ENCODE measurements around the gene ABL1.

Gene ABL1

DNA sequence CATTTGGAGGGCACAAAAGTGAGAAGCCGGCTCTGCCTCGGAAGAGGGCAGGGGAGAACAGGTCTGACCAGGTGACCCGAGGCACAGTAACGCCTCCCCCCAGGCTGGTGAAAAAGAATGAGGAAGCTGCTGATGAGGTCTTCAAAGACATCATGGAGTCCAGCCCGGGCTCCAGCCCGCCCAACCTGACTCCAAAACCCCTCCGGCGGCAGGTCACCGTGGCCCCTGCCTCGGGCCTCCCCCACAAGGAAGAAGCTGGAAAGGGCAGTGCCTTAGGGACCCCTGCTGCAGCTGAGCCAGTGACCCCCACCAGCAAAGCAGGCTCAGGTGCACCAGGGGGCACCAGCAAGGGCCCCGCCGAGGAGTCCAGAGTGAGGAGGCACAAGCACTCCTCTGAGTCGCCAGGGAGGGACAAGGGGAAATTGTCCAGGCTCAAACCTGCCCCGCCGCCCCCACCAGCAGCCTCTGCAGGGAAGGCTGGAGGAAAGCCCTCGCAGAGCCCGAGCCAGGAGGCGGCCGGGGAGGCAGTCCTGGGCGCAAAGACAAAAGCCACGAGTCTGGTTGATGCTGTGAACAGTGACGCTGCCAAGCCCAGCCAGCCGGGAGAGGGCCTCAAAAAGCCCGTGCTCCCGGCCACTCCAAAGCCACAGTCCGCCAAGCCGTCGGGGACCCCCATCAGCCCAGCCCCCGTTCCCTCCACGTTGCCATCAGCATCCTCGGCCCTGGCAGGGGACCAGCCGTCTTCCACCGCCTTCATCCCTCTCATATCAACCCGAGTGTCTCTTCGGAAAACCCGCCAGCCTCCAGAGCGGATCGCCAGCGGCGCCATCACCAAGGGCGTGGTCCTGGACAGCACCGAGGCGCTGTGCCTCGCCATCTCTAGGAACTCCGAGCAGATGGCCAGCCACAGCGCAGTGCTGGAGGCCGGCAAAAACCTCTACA is 49.8 kb downstream of the ABL1 start:
- no peak overlapping the region for H3K4me3 ChIP-seq (ENCODE audit: low read depth, low read length)
- no peak for DNase-seq (ENCODE audit: low read depth)

DNA sequence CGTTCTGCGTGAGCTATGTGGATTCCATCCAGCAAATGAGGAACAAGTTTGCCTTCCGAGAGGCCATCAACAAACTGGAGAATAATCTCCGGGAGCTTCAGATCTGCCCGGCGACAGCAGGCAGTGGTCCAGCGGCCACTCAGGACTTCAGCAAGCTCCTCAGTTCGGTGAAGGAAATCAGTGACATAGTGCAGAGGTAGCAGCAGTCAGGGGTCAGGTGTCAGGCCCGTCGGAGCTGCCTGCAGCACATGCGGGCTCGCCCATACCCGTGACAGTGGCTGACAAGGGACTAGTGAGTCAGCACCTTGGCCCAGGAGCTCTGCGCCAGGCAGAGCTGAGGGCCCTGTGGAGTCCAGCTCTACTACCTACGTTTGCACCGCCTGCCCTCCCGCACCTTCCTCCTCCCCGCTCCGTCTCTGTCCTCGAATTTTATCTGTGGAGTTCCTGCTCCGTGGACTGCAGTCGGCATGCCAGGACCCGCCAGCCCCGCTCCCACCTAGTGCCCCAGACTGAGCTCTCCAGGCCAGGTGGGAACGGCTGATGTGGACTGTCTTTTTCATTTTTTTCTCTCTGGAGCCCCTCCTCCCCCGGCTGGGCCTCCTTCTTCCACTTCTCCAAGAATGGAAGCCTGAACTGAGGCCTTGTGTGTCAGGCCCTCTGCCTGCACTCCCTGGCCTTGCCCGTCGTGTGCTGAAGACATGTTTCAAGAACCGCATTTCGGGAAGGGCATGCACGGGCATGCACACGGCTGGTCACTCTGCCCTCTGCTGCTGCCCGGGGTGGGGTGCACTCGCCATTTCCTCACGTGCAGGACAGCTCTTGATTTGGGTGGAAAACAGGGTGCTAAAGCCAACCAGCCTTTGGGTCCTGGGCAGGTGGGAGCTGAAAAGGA is 50.7 kb downstream of the ABL1 start:
- H3K4me3 ChIP-seq (ENCODE audit: low read depth, low read length) = no peak overlapping the region

DNA sequence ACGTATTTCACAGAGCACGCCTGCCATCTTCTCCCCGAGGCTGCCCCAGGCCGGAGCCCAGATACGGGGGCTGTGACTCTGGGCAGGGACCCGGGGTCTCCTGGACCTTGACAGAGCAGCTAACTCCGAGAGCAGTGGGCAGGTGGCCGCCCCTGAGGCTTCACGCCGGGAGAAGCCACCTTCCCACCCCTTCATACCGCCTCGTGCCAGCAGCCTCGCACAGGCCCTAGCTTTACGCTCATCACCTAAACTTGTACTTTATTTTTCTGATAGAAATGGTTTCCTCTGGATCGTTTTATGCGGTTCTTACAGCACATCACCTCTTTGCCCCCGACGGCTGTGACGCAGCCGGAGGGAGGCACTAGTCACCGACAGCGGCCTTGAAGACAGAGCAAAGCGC is 51.9 kb downstream of the ABL1 start:
- DNase-seq (ENCODE audit: low read depth) = no peak
- no peak overlapping the region for H3K4me3 ChIP-seq (ENCODE audit: low read depth, low read length)

More for the DNA sequence above, 50.7 kb downstream of the ABL1 start:
- DNase-seq (ENCODE audit: low read depth) = no peak

DNA sequence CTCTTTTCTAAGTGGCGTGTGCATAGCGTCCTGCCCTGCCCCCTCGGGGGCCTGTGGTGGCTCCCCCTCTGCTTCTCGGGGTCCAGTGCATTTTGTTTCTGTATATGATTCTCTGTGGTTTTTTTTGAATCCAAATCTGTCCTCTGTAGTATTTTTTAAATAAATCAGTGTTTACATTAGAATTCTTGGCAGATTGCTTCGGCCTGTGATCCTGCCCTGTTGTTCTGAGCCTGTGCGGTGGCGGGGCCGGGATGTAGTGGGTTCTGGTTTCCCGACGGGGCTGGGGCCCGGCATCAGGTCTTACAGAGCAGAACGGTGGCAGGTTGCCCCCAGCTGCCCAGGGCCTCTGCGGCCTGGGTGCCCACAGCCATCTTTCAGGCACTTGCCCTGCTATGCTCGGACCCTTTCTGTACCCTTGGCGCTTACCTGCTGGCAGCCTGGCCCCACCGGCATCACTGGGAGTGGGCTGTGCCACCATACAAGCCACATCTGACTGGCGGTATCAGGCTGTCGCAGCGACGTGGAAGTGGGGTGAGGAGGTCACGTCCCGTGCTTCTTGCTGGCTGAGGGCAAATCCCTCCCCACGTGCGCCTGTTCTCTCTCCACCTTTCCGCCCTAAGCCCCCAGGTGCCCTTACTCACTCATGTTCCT is 52.6 kb downstream of the ABL1 start:
- DNase-seq (ENCODE audit: low read depth) = no peak
- H3K4me3 ChIP-seq (ENCODE audit: low read depth, low read length) = no peak overlapping the region

DNA sequence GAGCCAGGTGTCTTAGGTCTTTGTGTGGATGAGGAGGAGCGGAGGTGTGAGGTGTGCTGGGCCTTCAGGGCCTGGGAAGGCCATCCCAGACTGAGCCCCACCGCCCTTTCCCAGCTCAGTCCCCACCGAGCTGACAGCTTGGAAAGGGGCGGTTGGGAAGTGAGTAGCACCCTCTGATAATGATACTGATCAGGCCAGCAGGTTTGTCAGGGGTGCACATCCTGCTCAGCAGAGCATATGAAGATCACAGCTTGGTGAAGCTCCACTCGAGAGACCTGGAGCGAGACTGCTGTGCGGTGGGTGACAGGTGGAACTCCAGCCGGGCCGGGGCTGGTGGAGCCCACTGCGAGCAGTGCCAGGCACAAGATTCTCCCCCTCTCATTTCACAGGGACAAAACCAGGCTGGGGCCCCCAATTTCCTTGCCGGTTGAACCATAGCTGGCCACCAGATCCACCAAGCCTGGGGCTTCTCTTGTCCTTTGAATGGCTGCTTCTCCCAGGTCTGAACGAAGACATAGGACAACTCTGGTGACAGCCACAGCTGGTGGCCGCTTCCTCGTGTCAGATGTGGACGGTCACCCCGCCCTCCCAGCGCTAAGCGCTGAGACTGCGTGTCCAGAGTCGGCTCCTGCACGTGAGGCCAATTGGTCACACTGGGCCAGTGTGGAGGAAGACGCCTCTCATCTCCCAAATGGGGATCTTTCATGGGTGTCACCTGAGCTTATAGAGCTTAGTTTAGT is 53.3 kb downstream of the ABL1 start:
- no peak for DNase-seq (ENCODE audit: low read depth)
- H3K4me3 ChIP-seq (ENCODE audit: low read depth, low read length) = no peak overlapping the region

DNA sequence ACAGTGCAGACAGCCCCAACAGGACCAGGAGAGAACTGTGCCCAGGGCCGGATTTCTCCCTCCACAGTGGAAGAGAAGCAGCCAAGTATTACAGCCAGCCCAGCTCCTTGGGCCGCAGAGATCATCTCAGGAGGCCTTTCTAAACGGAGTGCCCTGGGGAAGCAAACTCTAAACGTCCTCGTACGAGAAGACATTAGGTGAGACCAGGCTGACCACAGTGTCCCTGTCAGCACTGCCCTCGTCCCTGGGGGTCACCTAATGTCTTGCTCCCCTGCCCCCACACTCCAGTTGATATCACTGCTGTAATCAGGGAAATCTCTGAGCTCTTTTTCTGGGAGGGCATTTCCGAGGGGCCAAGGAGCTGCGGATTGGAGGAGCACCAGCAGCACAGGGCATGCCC is 55.1 kb downstream of the ABL1 start:
- H3K4me3 ChIP-seq (ENCODE audit: low read depth, low read length) = no peak overlapping the region
- DNase-seq (ENCODE audit: low read depth) = no peak

DNA sequence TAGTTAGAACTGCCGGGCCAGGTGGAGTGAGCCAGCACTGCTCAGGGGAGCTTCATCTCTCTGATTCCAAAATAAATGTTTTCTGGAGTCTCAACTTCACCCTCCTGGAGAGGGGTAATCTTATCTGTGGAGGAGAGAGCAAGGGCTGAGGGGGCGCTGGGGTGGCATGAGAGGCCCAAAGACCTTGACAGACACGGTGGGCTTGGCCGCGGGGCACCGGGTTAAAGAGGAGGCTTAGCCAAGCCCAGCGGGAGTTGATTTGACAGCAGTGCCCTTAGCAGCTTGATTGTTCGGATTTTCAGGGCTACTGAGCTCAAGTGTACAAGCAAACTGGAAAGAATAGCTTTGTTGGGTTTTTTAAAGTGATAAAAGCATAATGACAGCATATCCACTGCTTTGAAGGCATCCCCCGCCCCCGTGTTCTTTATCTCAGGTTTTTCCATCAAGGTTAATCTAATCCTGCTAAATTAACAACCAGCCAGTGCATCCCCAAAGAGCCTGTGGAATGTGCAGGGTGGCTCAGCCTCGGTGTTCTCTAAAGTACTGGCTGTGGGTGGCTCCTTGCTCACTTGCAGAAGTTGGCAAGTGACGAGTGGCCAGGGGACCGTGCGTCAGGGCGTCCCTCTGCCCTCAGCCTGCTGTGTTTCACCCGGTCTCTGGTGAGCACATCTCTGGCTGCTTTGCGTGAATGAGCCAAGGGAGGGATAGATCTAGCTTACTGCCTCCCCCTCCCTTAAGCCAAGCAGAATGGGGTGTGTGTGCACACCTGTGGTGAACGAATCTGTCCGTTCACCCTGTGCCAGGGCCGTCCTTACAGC is 56.0 kb downstream of the ABL1 start:
- H3K4me3 ChIP-seq (ENCODE audit: low read depth, low read length) = no peak overlapping the region
- no peak for DNase-seq (ENCODE audit: low read depth)

DNA sequence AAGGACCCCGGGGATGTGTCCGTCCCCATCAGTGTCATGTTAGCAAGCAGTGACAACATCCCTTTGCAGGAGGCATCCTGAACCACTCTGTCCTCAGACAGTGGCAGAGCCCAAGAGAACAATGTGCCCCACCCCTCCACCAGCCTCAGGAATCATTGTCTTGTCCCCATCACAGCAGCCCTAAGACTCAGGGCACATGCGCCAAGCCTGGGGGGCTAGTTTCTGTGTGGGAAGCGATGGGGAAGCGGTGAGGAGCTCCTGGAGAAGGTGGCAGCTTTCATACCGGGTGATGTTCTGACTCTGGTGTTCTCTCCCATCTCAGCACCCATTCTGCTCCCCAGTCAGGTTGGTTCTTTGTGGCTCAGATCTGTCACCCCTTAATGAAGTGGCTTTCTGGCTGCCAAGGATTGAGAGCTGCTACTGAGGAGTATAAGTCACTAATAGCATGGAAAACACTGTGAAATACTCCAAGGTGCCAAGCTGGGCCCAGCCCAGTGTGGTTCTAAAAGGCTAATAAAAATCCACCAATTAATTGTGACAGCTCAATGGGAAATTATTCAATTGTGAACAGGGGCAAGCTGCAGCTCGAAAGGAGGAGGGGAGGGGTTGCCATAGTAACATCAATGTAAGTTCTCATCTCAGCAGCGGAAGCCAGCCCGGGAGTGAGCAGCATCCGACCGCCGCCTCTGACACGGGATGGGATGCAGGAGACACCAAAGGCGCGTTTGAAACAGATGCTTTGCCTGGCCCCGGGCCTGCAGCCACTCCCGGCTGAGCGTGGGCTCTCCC is 56.8 kb downstream of the ABL1 start:
- H3K4me3 ChIP-seq (ENCODE audit: low read depth, low read length) = no peak overlapping the region
- no peak for DNase-seq (ENCODE audit: low read depth)

DNA sequence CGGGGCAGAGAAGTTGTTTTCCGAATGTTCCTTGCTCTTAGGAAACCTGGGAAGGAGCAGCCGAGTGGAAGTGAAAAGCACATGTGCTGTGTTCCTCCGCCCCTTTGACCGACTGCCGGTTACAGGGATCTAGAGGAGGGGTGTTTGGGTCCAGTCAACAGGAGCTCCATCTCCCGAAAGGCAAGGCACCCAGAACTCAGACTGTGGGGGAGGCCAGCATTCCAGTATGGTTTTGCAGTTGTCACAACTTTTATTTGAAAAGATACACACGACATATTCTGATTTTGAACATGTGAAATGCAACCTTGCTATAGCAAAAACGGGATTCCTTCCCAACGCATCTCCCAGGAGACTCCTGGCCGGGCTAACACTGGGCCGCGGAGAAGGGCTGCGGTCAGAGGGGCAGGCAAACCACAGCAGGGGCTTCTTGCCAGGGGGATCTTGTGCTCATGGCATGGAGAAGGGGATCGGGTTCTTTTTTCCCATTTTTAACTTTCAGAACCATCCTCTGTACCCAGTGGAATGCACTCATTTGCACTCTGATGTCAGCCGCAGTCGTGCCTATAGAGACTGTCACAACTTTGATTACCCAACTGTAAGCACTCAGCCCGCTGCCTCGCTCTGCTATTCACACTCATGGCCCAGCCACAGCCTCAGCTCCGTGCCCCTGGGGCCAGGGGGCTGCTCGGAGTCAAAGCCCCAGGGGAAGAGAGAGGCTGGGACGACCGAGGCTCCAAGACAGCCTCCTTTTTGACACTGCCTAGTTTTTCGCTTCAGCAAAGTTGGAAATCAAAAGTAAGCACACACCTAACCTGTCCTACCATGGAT is 57.6 kb downstream of the ABL1 start:
- H3K4me3 ChIP-seq (ENCODE audit: low read depth, low read length) = no peak overlapping the region
- DNase-seq (ENCODE audit: low read depth) = no peak

DNA sequence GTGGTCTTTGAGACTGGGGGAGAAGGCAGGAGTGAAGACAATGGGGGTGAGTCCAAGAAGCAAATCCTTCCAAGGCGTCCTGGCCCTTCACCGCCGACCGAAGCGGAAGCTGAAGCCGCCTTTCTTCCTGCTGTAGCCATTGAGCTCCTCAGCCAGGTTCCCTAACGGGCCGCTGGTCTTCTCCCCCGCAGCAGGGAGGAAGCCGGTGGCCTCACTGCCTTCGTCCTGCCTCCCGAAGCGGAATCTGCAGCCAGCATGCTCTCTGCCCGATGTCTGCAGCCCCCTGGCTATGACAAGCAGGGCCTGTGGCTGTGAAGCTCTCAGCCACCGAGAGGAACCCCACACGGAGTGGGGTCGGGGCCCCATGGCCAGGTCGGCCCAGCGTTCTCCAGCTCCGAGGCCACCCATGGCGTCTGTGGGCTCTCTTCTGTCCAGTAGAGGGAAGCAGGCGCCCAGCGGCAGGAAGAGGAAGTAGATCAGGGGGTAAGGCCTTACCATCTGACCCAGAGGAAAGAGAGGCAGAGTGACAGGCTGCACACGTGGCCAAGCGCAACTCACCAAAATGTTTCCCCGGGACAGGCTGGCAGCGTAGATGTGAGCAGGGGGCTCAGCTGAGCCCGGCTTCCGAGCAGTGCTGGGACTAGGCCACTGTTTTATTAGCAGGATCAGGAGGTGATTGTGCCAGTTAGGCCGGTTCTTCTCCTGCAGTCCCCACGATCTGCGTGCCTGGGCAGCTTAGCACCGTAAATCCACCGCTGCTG is 58.5 kb downstream of the ABL1 start:
- DNase-seq (ENCODE audit: low read depth) = no peak

DNA sequence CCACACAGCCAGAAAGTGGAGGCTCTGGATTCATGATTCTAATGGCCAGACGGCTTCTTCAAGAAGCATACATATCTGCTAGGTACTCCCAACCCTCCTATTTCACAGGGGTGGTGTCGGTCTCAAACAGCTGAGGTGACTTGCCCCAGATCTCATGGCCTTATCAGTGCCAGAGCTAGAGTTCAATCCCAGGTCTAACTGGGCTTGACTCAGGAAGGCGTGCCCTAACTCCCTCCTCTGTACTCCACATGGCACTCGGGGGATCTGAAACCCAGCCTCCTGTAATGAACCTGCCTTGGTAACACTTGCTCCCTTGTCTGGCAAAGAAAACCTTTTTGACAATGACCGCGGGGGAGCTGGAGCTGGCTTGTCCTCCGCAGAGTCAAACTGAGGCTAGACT is 59.5 kb downstream of the ABL1 start:
- H3K4me3 ChIP-seq (ENCODE audit: low read depth, low read length) = no peak overlapping the region
- DNase-seq (ENCODE audit: low read depth) = no peak

More for the DNA sequence above, 58.5 kb downstream of the ABL1 start:
- no peak overlapping the region for H3K4me3 ChIP-seq (ENCODE audit: low read depth, low read length)

DNA sequence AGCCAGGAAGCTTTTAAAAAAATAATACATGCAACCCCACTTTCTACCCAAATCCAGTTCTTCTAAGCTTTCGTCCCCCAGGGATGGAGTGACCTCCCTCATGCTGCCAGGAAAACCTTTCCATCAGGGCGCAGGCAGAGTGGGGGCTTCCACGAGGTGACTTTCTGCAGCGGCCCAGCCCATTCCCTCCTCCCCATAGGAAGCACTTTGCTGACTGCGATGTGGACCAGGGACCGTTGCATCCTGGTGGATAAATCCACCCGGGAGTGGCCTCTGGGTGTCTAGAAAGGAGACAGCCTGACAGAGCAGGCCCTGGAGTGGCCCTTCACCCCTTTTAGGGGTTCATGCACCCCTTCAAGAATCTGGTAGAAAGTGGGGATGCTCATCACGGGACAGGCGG is 60.0 kb downstream of the ABL1 start:
- H3K4me3 ChIP-seq (ENCODE audit: low read depth, low read length) = no peak overlapping the region
- no peak for DNase-seq (ENCODE audit: low read depth)

DNA sequence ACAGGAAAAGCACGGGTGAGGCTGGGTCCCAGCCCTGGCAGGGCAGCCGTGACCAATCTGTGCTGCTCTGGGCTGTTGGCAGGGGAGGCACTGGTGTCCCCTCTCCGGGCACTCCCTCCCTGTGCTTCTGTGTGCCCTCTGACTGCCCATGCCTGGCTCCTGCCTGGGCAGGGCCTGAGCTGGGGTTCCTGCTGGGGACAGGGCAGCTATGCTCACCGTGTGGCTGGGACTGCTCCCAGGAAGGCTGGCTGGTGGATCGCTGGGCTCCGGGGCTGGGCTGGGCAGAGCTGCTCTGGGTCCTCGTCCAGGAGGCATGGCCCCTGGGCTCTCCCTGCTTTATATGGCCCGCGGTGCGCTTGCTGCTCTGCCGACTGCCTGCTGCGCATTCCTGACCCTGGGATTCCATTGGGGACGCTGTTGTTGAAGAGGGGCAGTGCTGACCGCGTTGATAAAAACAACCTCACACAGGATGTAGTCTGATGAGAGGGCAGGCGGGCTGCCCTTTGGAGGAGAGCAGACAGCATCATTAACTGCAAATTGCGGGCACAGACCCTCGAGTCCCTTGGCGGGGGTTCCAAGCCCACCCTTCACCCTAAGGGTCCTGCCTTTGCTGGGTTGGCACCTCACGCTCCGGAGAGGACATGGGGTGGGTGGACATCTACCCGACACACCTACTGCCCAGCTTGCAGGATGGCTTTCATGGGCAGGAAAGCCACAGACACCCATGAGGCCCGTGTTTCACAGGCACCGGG is 60.6 kb downstream of the ABL1 start:
- no peak for DNase-seq (ENCODE audit: low read depth)
- H3K4me3 ChIP-seq (ENCODE audit: low read depth, low read length) = no peak overlapping the region

DNA sequence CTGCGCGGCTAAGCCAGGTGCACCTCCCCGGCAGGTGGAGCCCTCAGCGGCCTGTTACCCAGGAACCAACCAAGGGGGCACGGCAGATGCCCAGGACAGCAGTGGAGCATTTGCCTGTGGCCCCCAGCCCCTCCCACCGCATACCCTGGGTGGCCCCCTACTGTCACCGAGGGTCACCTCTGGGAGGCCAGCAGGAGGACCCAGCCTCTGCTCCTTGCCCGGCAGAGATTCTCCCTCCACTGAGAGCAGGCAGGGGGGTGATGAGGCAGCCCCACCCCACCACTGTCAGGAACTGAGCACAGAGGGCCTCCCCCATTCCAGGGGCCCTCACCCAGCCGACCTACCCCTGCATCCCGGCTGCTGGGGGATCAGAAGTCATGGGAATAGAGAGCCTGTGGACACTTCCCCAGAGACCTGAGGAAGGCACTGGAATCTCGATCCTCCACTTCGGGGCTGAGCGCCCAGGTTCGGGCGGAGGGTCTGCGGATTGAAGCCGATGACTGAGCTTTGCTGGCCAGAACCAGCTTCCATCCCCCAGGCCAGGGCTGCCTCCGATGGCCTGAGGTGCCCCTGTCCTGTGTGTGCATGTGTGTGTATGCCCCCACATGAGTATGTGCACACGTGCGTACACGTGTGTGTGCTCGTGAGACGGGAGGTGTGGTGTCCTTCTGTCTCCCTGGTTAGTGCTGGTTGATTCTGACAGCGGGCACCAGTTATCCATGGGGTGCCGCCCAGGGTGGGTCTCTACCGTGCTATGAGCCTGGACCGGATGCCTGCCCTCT is 61.4 kb downstream of the ABL1 start, which contains the start of gene QRFP:
Gene QRFP, minus strand, starts transcription at position 580 of the 782 bp plus-strand sequence. CDS start 2,974 bp downstream, outside the sequence.
- DNase-seq (ENCODE audit: low read depth) = no peak
- H3K4me3 ChIP-seq (ENCODE audit: low read depth, low read length) = no peak within 1 kb of the TSS

Measured in skeletal muscle cell (primary cell).